ENCODE results near the gene LIN52.

LIN52 gene

GRCh38 chr14:74084277-74085046 lies at the start of gene LIN52, which contains the start of gene ALDH6A1:
Gene LIN52, plus strand, starts transcription at chr14:74084956. Its CDS starts 19 bp downstream, at chr14:74084975.
Gene ALDH6A1, minus strand, starts transcription at chr14:74084453. Its CDS starts 59 bp downstream, at chr14:74084394.
- Histone ChIP-seq H3K4me3 (ENCODE audit: low read length) (peak within 1 kb of the TSS; percentile 99), H3K4me1 (ENCODE audit: low read length) (peaks cover 27% of the 10 kb centered on the region), H3K27me3 (ENCODE audit: low read depth, low read length) (no peaks in the 10 kb centered on the region), H2AFZ (ENCODE audit: low read depth, low read length) (peak within 1 kb of the TSS; percentile 54; the same call in 1 of the 2 replicates), H3K9ac (ENCODE audit: low read length) (peak within 1 kb of the TSS; percentile 75), H3K36me3 (replicated peaks; ENCODE audit: low read depth, low read length) (no peaks in the 10 kb centered on the region), H3K4me2 (ENCODE audit: low read length) (peak within 1 kb of the TSS; percentile 99), H4K20me1 (ENCODE audit: insufficient read depth, low read length) (no peaks in the 10 kb centered on the region), H3K79me2 (ENCODE audit: low read length) (peaks cover 22% of the 10 kb centered on the region), H3K9me3 (ENCODE audit: insufficient read depth, low read length) (no peaks in the 10 kb centered on the region), H3K27ac (ENCODE audit: low read length) (peak within 1 kb of the TSS; percentile 46)
- TF ChIP-seq CTCF (IDR thresholded peaks at IDR 0.05; ENCODE audit: low read depth, low read length) (no peak; the same call in 1 of the 2 replicates), EZH2phosphoT487 (IDR thresholded peaks at IDR 0.05; ENCODE audit: low read depth) (no peak)

- Histone ChIP-seq H3K9me3 (ENCODE audit: insufficient read depth, low read length) (no peaks in the 10 kb centered on the region), H2AFZ (ENCODE audit: low read depth, low read length) (no peak overlapping the region), H4K20me1 (ENCODE audit: insufficient read depth, low read length) (no peaks in the 10 kb centered on the region), H3K4me1 (ENCODE audit: low read length) (peaks cover 5% of the 10 kb centered on the region; the same call in 1 of the 2 replicates), H3K36me3 (replicated peaks; ENCODE audit: low read depth, low read length) (no peaks in the 10 kb centered on the region), H3K9ac (ENCODE audit: low read length) (no peak overlapping the region), H3K79me2 (ENCODE audit: low read length) (no peaks in the 10 kb centered on the region), H3K4me3 (ENCODE audit: low read length) (no peak overlapping the region), H3K4me2 (ENCODE audit: low read length) (no peak overlapping the region), H3K27me3 (ENCODE audit: low read depth, low read length) (no peaks in the 10 kb centered on the region), H3K27ac (ENCODE audit: low read length) (no peak overlapping the region)
- TF ChIP-seq EZH2phosphoT487 (IDR thresholded peaks at IDR 0.05; ENCODE audit: low read depth) (no peak), CTCF (IDR thresholded peaks at IDR 0.05; ENCODE audit: low read depth, low read length) (no peak)
Measured at GRCh38 chr14:74035556-74035955, 49.2 kb upstream of the LIN52 start.

- H3K4me3 ChIP-seq (ENCODE audit: low read length), result no peak overlapping the region
- no peaks in the 10 kb centered on the region for H3K27me3 ChIP-seq (ENCODE audit: low read depth, low read length)
- H2AFZ ChIP-seq (ENCODE audit: low read depth, low read length), result no peak overlapping the region
- no peaks in the 10 kb centered on the region for H4K20me1 ChIP-seq (ENCODE audit: insufficient read depth, low read length)
- no peaks in the 10 kb centered on the region for H3K9me3 ChIP-seq (ENCODE audit: insufficient read depth, low read length)
- no peaks in the 10 kb centered on the region for H3K79me2 ChIP-seq (ENCODE audit: low read length)
- no peak overlapping the region for H3K27ac ChIP-seq (ENCODE audit: low read length)
- H3K4me1 ChIP-seq (ENCODE audit: low read length), result no peaks in the 10 kb centered on the region
- no peak for TF ChIP-seq EZH2phosphoT487 (IDR thresholded peaks at IDR 0.05; ENCODE audit: low read depth)
- TF ChIP-seq CTCF (IDR thresholded peaks at IDR 0.05; ENCODE audit: low read depth, low read length), result peak; percentile 82
- H3K36me3 ChIP-seq (replicated peaks; ENCODE audit: low read depth, low read length), result no peaks in the 10 kb centered on the region
- no peak overlapping the region for H3K4me2 ChIP-seq (ENCODE audit: low read length)
- H3K9ac ChIP-seq (ENCODE audit: low read length), result no peak overlapping the region
Measured at GRCh38 chr14:74038020-74038859, 46.5 kb upstream of the LIN52 start.

- TF ChIP-seq EZH2phosphoT487 (IDR thresholded peaks at IDR 0.05; ENCODE audit: low read depth), result no peak
- TF ChIP-seq CTCF (IDR thresholded peaks at IDR 0.05; ENCODE audit: low read depth, low read length), result no peak
Measured at GRCh38 chr14:74042296-74042695, 42.5 kb upstream of the LIN52 start.

More at GRCh38 chr14:74042296-74042695, 42.5 kb upstream of the LIN52 start:
- H3K36me3 ChIP-seq (replicated peaks; ENCODE audit: low read depth, low read length), result no peaks in the 10 kb centered on the region
- H3K4me2 ChIP-seq (ENCODE audit: low read length), result no peak overlapping the region
- no peaks in the 10 kb centered on the region for H3K9me3 ChIP-seq (ENCODE audit: insufficient read depth, low read length)
- no peak overlapping the region for H3K9ac ChIP-seq (ENCODE audit: low read length)
- H2AFZ ChIP-seq (ENCODE audit: low read depth, low read length), result no peak overlapping the region
- H3K4me3 ChIP-seq (ENCODE audit: low read length), result no peak overlapping the region
- H3K27ac ChIP-seq (ENCODE audit: low read length), result no peak overlapping the region
- H3K4me1 ChIP-seq (ENCODE audit: low read length), result no peaks in the 10 kb centered on the region
- no peaks in the 10 kb centered on the region for H3K79me2 ChIP-seq (ENCODE audit: low read length)
- no peaks in the 10 kb centered on the region for H4K20me1 ChIP-seq (ENCODE audit: insufficient read depth, low read length)
- no peaks in the 10 kb centered on the region for H3K27me3 ChIP-seq (ENCODE audit: low read depth, low read length)

Measured in OCI-LY3 (cell line).